GM12878 (cell line): ENCODE measurements around the gene WDFY4.

Source experiments
- CBX3 ChIP-seq: fragments of 200-600 bp; sonication (generic); IDR thresholded peaks from 2 replicates; pipeline ENCODE4 v1.6.1; 2016; ENCODE audit warnings: low read depth, borderline replicate concordance
- CTCF ChIP-seq, 3 experiments: IDR thresholded peaks in 2 of 3; conservative IDR thresholded peaks in 1 of 3; 2 replicates each; pipeline ENCODE4 v1.5.1; 2011; ENCODE audit warnings: low read depth in 3 of 3, low read length in 3 of 3, mild to moderate bottlenecking in 3 of 3, control low read depth in 2 of 3, moderate library complexity in 2 of 3, inconsistent platforms in 1 of 3, mixed read lengths in 1 of 3; ENCODE audit not compliant: control insufficient read depth in 2 of 3, insufficient read depth in 1 of 3; ENCODE audit errors: extremely low read depth in 1 of 3
- E2F4 ChIP-seq: IDR thresholded peaks from 2 replicates; pipeline ENCODE4 v1.6.1; 2012; ENCODE audit warnings: low read depth, low read length, improper control_type of control experiment
- GABPA ChIP-seq: IDR thresholded peaks from 2 replicates; pipeline ENCODE4 v1.6.1; 2014; ENCODE audit warnings: antibody characterized with exemption, low read depth, mild to moderate bottlenecking, inconsistent platforms
- IKZF1 ChIP-seq: fragments of 450-650 bp; conservative IDR thresholded peaks from 2 replicates; pipeline ENCODE4 v1.6.1; 2017; ENCODE audit warnings: antibody characterized with exemption, mild to moderate bottlenecking
- PBX3 ChIP-seq: IDR thresholded peaks from 2 replicates; pipeline ENCODE4 v1.6.1; 2011; ENCODE audit warnings: mild to moderate bottlenecking, low read depth, low read length, moderate library complexity; ENCODE audit not compliant: insufficient replicate concordance
- RCOR1 ChIP-seq: conservative IDR thresholded peaks from 2 replicates; pipeline ENCODE4 v1.6.1; 2012; ENCODE audit warnings: low read depth, low read length, improper control_type of control experiment
- SIN3A ChIP-seq: IDR thresholded peaks from 2 replicates; pipeline ENCODE4 v1.6.1; 2012; ENCODE audit warnings: low read depth, low read length, improper control_type of control experiment
- SRF ChIP-seq, 2 experiments: IDR thresholded peaks; 2 replicates each; pipeline ENCODE4 v1.6.1; 2011; ENCODE audit warnings: low read depth in 2 of 2, low read length in 2 of 2, mild to moderate bottlenecking in 1 of 2, moderate library complexity in 1 of 2
- YY1 ChIP-seq: IDR thresholded peaks from 2 replicates; pipeline ENCODE4 v1.6.1; 2011; ENCODE audit warnings: low read depth, mild to moderate bottlenecking, low read length

- TF ChIP-seq CTCF (IDR thresholded peaks at IDR 0.05 in 2 of 3, conservative IDR thresholded peaks at IDR 0.05 in 1 of 3; ENCODE audit: control insufficient read depth in 2 of 3, extremely low read depth in 1 of 3, insufficient read depth in 1 of 3, low read depth in 3 of 3, low read length in 3 of 3) (no peak), CBX3 (no peak), YY1 (no peak), GABPA (no peak), E2F4 (no peak), SRF (IDR thresholded peaks at IDR 0.05; ENCODE audit: low read depth in 2 of 2, low read length in 2 of 2) (no peak), IKZF1 (no peak), RCOR1 (no peak), SIN3A (no peak), PBX3 (no peak)
These were observed 206.5 kb downstream of the WDFY4 start for GRCh38 chr10:48890888-48891850.
